HL-60/S4 treated with phorbol 12-myristate 13-acetate at 8.2 ng/mL for 4 days and 3 days (cell line): ENCODE measurements around the gene CH25H.
"Not testable (repeated sequence)": the region's sequence is repeated elsewhere in the genome, so short reads cannot be mapped to it uniquely, and the experiment has no call there.

ENCODE experiments used
- in situ Hi-C: fragments of 300-500 bp; cut with MboI; formaldehyde crosslinking; loops from 2 replicates; pipeline ENCODE4 v1.15.0; 2022; ENCODE audit warnings: low sequenced_read_pairs

CH25H gene

GRCh38 chr10:89203237-89203636, 3.9 kb downstream of the CH25H start:
- in situ Hi-C loops, result loop anchor here (25.0 kb wide), 1 partner anchor 266 kb away; no protein-coding TSS in a partner anchor

DNA sequence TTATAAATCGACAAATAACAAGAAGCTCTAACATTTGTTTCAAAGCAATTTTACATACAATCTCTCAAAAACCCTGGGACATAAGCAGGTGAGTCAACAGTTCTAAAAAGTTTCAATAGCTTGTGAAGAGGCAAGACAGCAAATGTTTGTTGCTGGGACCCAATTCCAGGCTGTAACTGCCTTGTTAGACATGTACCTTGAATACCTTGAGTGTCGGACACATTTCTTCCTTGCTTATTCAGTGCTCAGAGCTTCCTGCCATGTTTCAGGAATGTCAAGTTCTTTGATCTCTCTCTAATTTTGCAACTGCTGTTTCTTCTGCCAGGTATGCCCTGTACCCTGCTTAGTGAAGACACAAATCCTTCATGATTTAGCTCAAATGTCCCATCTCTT, 5.1 kb downstream of the CH25H start:
- in situ Hi-C loops, result loop anchor here (25.0 kb wide), 1 partner anchor 265 kb away; no protein-coding TSS in a partner anchor

DNA sequence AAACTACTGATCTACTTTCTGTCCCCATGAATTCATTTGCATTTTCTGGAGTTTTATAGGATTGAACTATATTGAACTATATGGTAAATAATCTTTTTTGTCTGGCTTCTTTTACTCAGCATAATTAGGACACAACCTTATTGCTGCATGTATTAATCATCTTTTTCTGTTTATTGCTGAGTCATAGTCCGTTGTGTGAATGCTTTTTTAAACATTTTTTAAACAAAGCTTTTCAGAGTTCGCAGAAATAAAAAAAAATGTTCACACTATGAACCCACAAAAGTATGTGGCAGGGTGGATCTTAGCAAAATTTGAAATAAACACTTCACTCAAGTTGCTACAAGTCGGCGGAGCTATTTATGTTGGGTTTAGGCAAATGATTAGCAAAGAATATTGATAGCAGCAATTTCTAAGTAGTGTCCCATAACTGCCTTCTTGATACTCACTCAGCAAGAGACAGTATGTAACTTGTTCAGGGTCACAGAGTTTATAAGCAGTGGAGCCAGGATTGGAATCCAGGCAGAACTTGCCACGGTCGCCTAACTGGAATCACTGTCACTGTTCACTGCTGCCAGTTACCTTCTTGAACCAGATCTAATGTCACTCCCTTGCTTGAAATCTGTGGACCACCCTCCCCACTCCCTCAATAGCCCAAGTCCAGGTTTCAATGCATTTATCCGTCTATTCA, 5.6 kb downstream of the CH25H start:
- in situ Hi-C loops, result loop anchor here (25.0 kb wide), 1 partner anchor 264 kb away; no protein-coding TSS in a partner anchor

DNA sequence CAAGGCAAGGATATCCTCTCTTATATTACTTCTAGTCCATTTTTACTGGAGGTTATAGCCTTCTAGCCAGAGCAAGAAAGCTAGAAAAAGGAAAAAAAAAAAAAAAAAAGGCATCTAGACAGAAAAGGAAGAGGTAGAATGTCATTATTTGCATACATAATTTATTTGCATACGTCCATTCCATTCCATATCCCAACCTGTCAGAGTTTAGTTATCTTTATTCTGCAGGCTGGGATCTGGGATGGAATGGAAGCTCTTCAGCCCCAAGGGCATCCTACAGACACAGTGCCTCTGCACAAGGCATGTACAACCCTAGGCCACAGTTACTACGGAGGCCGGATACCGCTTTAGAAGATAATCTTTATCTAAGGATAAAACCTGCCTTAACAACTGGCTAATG, 9.6 kb downstream of the CH25H start:
- in situ Hi-C loops, result no loop called here

GRCh38 chr10:89191301-89191700, 15.8 kb downstream of the CH25H start:
- in situ Hi-C loops, result not testable (repeated sequence)

DNA sequence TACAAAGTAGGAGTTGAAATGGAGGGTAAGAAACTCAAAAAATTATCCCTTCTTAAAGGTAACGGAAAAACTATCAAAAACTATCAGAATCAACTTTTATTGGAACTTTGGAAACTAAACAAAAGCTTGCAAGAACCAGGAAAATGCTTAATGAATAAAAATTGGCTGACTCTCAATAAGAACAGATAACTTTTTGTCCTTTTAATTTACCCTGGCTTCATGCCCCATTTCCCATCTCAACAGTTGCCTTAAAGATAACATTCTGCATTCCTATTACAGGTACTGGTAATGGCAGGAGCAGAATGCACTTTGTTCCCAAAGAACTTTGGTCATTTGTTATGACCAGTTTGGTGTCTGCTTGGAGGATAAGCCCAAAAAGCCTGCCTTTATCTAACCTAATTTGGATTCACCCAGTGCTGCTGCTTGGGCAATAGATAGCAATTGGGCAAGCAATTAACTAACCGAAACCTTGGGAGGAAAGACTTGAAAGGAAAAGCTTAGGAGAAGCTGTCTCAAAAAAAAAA, 17.8 kb downstream of the CH25H start:
- in situ Hi-C loops, result no loop called here

DNA sequence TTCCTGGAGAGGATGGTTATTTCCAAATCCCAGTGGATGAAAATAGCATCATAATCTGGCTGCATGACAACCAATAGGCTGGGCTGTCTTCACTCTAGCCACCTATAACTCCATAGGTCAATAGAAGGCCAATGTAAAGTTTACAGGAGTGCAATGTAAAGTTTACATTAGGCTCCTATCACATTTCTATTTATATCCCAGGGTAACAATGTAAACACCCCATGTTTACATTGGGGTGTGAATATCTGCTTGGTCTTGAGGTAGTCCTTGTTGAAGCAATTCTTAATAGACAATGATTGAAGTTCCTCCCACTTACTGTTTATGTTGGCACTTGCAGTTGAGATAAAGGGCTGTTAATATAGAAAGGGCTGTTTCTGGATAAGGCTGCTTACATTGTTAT, 21.5 kb downstream of the CH25H start:
- in situ Hi-C loops, result no loop called here

DNA sequence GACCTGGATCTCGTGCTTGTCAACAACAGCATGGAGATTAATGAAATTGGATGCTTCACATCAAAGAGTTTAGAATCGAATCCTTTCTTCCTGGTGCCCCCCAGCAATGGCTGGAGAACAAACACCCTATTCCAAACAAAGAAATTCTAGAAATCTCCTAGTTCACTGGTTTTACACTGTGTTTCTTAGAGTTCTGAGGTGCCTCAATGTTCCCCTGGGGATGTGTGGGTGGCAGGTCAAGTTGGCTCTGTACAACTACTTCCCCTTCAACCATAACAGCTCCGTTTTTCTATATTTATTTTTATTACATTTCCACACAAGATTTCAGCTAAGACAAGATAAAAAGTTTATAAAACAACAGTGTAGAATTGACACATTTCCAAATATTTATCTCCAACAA, 22.5 kb downstream of the CH25H start:
- in situ Hi-C loops, result no loop called here

- in situ Hi-C loops, result no loop called here
Observed at GRCh38 chr10:89183571-89183970, 23.5 kb downstream of the CH25H start.

GRCh38 chr10:89182894-89183293, 24.2 kb downstream of the CH25H start:
- in situ Hi-C loops, result no loop called here

- in situ Hi-C loops, result no loop called here
Observed at GRCh38 chr10:89175816-89176215, 31.3 kb downstream of the CH25H start.

DNA sequence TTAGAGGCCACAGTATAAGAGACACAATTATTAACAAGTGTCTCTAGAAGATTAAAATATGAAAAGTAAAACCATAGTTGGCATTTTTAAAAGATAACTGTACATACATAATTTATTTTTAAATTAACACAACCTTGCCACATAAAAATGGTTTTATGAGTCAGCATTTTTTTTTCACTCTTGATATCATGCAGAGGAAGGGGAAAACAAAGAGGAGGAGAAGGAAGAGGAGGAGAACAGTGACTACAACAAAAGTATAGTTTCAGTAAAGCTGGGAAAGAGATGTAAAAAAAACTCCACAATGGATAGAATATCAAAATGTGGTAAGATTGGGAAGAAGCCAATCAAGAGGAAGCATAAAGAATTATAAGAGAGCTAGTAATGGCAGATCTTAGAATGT, 34.0 kb downstream of the CH25H start:
- in situ Hi-C loops, result no loop called here

DNA sequence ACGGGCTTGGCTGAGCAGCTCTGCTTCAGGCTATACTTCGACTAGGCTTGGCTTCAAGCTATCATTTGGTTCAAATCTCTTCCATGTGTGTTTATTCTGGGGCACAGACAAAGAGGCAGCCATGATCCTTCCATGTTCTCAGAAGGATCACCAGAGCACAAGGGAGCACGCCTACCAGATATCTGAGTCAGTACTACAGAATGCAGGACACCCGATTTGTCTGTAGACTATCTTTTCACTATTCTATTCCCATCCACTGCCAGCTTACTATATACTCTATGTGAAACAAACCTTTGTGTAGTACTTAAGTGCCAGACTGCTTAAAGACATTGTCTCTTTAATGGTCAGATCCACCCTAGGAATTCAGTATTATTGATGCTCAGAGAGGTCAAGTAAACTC, 35.1 kb downstream of the CH25H start:
- in situ Hi-C loops, result no loop called here

DNA sequence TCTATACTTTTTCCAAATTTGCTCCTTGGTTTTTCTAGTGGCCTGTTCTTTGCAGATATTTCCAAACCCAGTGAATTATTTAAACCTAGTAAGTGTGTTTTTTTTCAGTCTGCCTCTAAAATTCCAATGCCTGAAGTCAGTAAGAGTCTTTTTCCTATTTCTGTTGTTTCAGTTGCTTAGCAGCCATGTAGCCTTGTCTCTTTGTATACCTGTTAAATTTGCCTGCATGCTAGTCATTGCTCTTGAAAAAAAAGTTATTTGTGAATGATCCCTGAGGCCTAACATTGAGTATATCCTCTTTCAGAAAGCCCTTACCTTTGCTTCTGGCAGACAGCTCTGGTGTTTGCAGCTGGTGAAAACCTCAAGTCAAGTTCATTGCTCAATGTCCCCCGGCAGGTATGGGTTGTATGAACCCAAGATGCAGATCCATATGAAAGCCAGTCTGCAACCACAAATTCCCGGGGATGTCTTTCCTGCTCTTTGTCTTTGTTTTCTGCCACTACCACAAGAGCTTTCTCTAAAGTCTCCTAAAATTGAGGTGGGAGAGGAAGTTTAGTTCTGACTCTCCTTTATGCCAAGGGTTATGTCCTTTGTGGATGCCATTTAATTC, 35.7 kb downstream of the CH25H start:
- in situ Hi-C loops, result no loop called here

- in situ Hi-C loops, result not testable (repeated sequence)
Observed at GRCh38 chr10:89168354-89168900, 38.7 kb downstream of the CH25H start.

GRCh38 chr10:89167915-89168314, 39.2 kb downstream of the CH25H start:
- in situ Hi-C loops, result no loop called here

DNA sequence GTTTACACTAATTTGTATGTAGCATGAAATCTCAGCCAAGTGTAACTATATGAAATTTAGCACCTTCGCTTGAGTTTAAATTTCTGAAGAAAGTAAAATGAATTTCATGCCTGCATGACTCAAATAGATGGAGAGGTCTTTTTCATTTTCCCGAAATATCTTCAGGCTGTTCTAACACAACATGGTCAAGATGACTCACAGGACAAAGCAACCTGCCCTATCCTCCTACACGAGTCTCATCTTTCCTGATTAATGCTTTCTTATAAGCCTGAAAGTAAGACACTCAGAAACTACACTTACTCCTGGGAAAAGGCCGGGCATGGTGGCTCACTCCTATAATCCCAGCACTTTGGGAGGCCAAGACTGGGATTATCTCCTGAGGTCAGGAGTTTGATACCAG, 41.2 kb downstream of the CH25H start:
- in situ Hi-C loops, result no loop called here

- in situ Hi-C loops, result no loop called here
Observed at GRCh38 chr10:89164920-89165319, 42.2 kb downstream of the CH25H start.

DNA sequence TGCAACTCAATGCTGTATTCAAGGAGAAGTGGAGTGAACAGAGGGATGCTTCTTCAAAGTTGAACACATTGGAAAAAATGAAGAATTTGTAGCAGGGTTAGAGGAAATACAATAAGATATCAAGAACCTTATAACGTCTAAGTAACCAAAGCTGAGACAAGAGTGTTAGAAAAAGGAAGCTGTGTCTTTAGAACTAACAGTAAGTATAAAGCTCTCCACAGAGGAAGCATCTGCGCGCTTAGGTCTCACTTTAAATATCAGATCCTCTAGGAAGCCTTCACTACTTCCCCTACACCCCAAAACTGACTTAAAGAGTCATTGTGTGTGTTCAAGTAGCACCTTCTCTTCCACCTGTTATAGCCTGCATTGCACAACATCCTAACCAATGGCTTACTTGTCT, 43.0 kb downstream of the CH25H start:
- in situ Hi-C loops, result no loop called here

- in situ Hi-C loops, result no loop called here
Observed at GRCh38 chr10:89163265-89163995, 43.7 kb downstream of the CH25H start.

DNA sequence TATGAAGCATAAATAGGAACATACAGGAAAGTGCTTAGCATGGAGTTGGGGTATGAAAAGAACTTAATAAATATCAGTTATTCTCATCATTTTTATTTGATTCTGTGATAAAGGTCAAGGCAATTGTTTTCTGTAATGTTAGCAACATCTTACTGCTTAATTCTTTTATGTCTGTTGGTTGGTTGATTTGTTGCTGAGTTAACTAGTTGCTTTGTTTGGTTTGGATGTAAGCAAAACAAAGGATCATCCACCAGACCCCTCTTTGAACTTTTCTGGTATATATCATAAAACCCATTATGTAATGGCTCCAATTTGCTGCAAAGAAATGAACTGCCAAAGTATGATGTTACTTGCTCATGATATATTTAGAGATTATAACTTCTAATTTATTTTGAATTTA, 44.5 kb downstream of the CH25H start:
- in situ Hi-C loops, result no loop called here
